ENCODE results near the gene MGA. TPM values are rescaled to one million over a fixed set of nuclear protein-coding genes. Genes with fewer than 3 reads are reported as not detected.

MGA gene
- total RNA-seq, 6 experiments from 2014 or later = 11.8 to 16.6 (median 15.3) TPM

DNA sequence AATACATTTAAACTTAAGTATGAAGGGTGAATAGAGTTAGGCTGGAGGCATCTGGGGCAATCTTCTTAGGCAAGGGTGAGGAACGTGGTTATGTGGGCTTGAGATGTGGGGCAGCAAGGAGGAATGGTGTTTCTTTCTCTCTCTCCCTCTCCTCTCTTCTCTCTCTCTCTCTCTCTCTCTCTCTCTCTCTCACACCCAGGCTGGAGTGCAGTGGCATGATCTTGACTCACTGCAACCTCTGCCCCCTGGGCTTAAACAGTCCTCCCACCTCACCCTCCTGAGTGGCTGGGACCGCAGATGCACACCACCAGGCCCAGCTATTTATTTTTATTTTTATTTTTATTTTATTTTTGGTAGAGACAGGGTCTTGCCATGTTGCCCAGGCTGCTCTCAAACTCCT is 4.0 kb upstream of the MGA start:
- H3K4me3 Mint-ChIP-seq = no peak overlapping the region
- no peak overlapping the region for H3K27ac Mint-ChIP-seq
- no peak for TF ChIP-seq CTCF (IDR thresholded peaks at IDR 0.05)
- peaks cover 6% of the 10 kb centered on the region for H3K27me3 Mint-ChIP-seq (ENCODE audit: insufficient read depth)
- DNase-seq = no peak
- peaks cover under 1% of the 10 kb centered on the region; the same call in 1 of the 2 replicates for H3K36me3 Mint-ChIP-seq (ENCODE audit: low read depth)
- peaks cover 9% of the 10 kb centered on the region for H3K9me3 Mint-ChIP-seq
- peaks cover 20% of the 10 kb centered on the region for H3K4me1 Mint-ChIP-seq (ENCODE audit: low read depth)

DNA sequence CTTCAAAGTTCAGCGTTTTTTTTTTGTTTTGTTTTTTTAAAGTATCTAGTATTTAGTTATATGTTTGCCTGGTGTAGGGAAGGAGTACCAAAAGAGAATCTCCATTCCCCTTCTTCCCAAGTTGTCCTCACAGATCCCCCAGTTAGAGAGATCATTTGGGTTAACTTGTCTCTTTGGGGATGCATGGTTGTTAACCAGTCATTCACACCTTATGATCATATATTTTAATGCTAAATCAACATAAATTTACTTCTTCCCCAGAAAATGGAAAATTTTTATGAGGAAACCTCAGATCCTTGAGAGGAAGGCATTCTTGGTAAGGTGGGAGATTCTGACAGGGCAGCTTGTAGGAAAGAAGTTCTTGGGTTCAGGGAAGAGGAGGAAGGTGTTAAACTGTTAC is 1.5 kb upstream of the MGA start:
- no peak for TF ChIP-seq CTCF (IDR thresholded peaks at IDR 0.05)

GRCh38 chr15:41659190-41659589 is 1.0 kb upstream of the MGA start:
- H3K4me3 Mint-ChIP-seq = no peak overlapping the region
- H3K27me3 Mint-ChIP-seq (ENCODE audit: insufficient read depth) = peaks cover 6% of the 10 kb centered on the region
- no peak overlapping the region for H3K27ac Mint-ChIP-seq
- H3K36me3 Mint-ChIP-seq (ENCODE audit: low read depth) = peaks cover 4% of the 10 kb centered on the region
- TF ChIP-seq CTCF (IDR thresholded peaks at IDR 0.05) = no peak
- peaks cover 38% of the 10 kb centered on the region for H3K4me1 Mint-ChIP-seq (ENCODE audit: low read depth)
- H3K9me3 Mint-ChIP-seq = peaks cover 13% of the 10 kb centered on the region
- DNase-seq = no peak

More for the DNA sequence above, 1.5 kb upstream of the MGA start:
- H3K9me3 Mint-ChIP-seq = peaks cover 13% of the 10 kb centered on the region
- H3K27ac Mint-ChIP-seq = no peak overlapping the region
- peaks cover 4% of the 10 kb centered on the region for H3K36me3 Mint-ChIP-seq (ENCODE audit: low read depth)
- H3K4me3 Mint-ChIP-seq = no peak overlapping the region
- DNase-seq = no peak
- peaks cover 38% of the 10 kb centered on the region for H3K4me1 Mint-ChIP-seq (ENCODE audit: low read depth)
- H3K27me3 Mint-ChIP-seq (ENCODE audit: insufficient read depth) = peaks cover 6% of the 10 kb centered on the region

DNA sequence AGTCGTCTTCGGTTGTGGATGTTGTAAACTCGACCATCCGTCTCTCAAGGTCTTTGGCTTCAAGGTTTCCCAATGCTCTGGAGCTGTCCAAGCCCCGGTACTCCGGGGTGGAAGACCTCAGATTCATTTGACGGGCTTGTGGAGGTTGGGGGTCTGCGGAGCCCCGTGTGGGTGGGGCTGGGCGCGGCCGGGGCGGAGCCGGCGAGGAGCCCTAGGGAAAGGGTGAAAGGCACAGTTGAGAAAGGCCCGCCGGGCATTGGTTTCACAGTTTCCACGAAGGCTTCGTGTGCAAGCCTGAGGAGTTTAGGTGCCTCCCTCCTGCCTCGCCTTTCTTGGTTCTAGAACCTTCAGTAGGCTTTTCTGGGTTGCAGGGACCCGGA is 360 bp upstream of the MGA start:
- no peak for DNase-seq
- H3K27ac Mint-ChIP-seq = peak overlapping the region; percentile 95
- peak overlapping the region; percentile 92 for H3K4me3 Mint-ChIP-seq
- no peak for TF ChIP-seq CTCF (IDR thresholded peaks at IDR 0.05)
- peaks cover 2% of the 10 kb centered on the region for H3K27me3 Mint-ChIP-seq (ENCODE audit: insufficient read depth)
- peaks cover 44% of the 10 kb centered on the region for H3K4me1 Mint-ChIP-seq (ENCODE audit: low read depth)
- peaks cover 4% of the 10 kb centered on the region for H3K36me3 Mint-ChIP-seq (ENCODE audit: low read depth)
- peaks cover 13% of the 10 kb centered on the region for H3K9me3 Mint-ChIP-seq

DNA sequence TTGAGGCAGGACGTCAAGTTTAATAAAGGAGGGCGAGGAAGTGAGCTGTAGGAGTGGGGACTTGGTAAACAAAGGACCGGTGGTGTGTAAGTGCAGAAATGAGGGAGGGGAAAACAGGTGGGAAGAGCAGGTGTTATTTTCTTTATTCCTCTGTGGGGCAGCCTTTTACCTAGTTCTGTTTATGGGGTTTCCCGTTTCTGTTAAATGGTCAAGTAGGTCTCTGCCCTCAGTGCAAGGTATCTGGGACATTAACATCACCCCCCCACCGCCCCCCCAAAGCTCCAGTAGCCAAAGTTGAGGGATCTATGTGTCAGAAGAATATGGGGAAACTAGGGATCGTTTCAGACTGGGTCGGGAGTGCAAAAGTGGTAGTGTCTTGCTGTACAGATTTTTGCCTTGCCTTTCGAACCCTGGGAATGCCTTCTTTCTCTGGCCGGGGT is 893 bp downstream of the MGA start:
- Mint-ChIP-seq H3K4me1 (ENCODE audit: low read depth) (peaks cover 44% of the 10 kb centered on the region), H3K9me3 (peaks cover 13% of the 10 kb centered on the region), H3K4me3 (peak overlapping the region; percentile 92), H3K27me3 (ENCODE audit: insufficient read depth) (peaks cover 2% of the 10 kb centered on the region), H3K36me3 (ENCODE audit: low read depth) (peaks cover 4% of the 10 kb centered on the region), H3K27ac (peak overlapping the region; percentile 95)
- no peak for TF ChIP-seq CTCF (IDR thresholded peaks at IDR 0.05)
- DNase-seq = no peak

All from HFFc6 (cell line).